SK-N-SH treated with all-trans-retinoic acid at 6 μM for 48 hours (cell line): Measurements from ENCODE around the gene UFL1.

ENCODE experiments used
- RARB ChIP-seq: fragments of 250-450 bp; sonication (Bioruptor Pico); IDR thresholded peaks from 2 replicates; pipeline ENCODE4 v1.8.0; 2021; ENCODE audit warnings: mild to moderate bottlenecking, moderate library complexity
- ZFP3 ChIP-seq: fragments of 250-450 bp; sonication (Bioruptor Pico); IDR thresholded peaks from 2 replicates; pipeline ENCODE4 v1.5.0; 2020; ENCODE audit warnings: mild to moderate bottlenecking, moderate library complexity
- ZNF565 ChIP-seq: fragments of 450-650 bp; formaldehyde crosslinking; conservative IDR thresholded peaks from 2 replicates; pipeline ENCODE4 v1.5.0; 2020; ENCODE audit warnings: low read depth, mild to moderate bottlenecking, moderate library complexity
- TF ChIP-seq, protein P1 (sequence below): fragments of 250-450 bp; sonication (Bioruptor Pico); IDR thresholded peaks from 2 replicates; pipeline ENCODE4 v1.5.1; 2020; ENCODE audit warnings: low read depth, mild to moderate bottlenecking, moderate library complexity

DNA sequence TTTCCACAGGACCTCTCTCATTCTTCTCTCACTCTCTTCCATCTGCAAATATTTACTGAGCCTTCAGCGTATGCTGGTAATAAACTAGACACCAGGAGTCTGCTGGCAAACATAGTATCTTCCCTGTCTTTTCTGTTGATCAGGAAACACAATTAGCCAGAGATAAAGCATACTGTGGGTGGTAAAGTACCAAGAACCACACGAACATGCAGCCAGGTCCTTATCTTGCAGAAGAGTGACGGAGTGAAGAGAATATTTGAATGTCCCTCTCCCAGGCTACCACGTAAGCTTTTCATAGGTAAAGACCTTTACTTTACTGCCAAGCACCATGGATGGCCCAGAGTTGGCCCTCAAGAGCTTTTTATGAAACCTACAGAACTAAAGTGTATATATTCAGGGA is 54.6 kb downstream of the UFL1 start:
- no peak for TF ChIP-seq ZFP3 (CRISPR knock-in tag)
- TF ChIP-seq RARB (CRISPR knock-in tag), result no peak
- TF ChIP-seq, protein P1, sequence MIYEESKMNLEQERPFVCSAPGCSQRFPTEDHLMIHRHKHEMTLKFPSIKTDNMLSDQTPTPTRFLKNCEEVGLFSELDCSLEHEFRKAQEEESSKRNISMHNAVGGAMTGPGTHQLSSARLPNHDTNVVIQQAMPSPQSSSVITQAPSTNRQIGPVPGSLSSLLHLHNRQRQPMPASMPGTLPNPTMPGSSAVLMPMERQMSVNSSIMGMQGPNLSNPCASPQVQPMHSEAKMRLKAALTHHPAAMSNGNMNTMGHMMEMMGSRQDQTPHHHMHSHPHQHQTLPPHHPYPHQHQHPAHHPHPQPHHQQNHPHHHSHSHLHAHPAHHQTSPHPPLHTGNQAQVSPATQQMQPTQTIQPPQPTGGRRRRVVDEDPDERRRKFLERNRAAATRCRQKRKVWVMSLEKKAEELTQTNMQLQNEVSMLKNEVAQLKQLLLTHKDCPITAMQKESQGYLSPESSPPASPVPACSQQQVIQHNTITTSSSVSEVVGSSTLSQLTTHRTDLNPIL (CRISPR knock-in tag), result no peak
- no peak for TF ChIP-seq ZNF565 (CRISPR knock-in tag)
